AG09309 (cell line): ENCODE measurements around the gene SMAD3.

Experiments used
- DNase-seq: peaks from one replicate; pipeline ENCODE4 v3.0.0-alpha.2; 2010; ENCODE audit warnings: low read depth
- H3K4me3 ChIP-seq: 2 replicates; pipeline ENCODE4 v1.5.1; 2011; ENCODE audit warnings: mild to moderate bottlenecking, low read depth, low read length, moderate library complexity; ENCODE audit not compliant: control insufficient read depth
- CTCF ChIP-seq: IDR thresholded peaks from 2 replicates; pipeline ENCODE4 v1.5.1; 2011; ENCODE audit warnings: mild to moderate bottlenecking, low read depth, low read length, inconsistent platforms; ENCODE audit not compliant: insufficient read depth, control insufficient read depth; ENCODE audit errors: missing control alignments

The SMAD3 gene

GRCh38 chr15:67067930-67068551 is 2.6 kb downstream of the SMAD3 start:
- peak overlapping the region; percentile 96 for H3K4me3 ChIP-seq
- TF ChIP-seq CTCF: no peak
- DNase-seq: no peak

GRCh38 chr15:67068710-67069400 is 3.5 kb downstream of the SMAD3 start:
- no peak for TF ChIP-seq CTCF
- DNase-seq: no peak
- peak overlapping the region; percentile 96 for H3K4me3 ChIP-seq

- no peak for TF ChIP-seq CTCF
- no peak overlapping the region for H3K4me3 ChIP-seq
- DNase-seq: no peak
Observed at GRCh38 chr15:67070150-67070549, 4.7 kb downstream of the SMAD3 start.

- no peak for DNase-seq
- TF ChIP-seq CTCF: no peak
- H3K4me3 ChIP-seq: no peak overlapping the region
Observed at GRCh38 chr15:67070892-67071664, 5.7 kb downstream of the SMAD3 start.

GRCh38 chr15:67072442-67072841 is 7.0 kb downstream of the SMAD3 start:
- TF ChIP-seq CTCF: no peak
- DNase-seq: no peak
- H3K4me3 ChIP-seq: no peak overlapping the region

- no peak overlapping the region for H3K4me3 ChIP-seq
- DNase-seq: no peak
- TF ChIP-seq CTCF: no peak
Observed at GRCh38 chr15:67072958-67073357, 7.6 kb downstream of the SMAD3 start.
